Measurements from ENCODE around the gene CXCL13.

GRCh38 chr4:77621254-77621653 is 15.6 kb downstream of the CXCL13 start:
- TF ChIP-seq EZH2 (IDR thresholded peaks at IDR 0.05; ENCODE audit: insufficient read depth, poor library complexity, severe bottlenecking) (peak; percentile 11), EZH2phosphoT487 (IDR thresholded peaks at IDR 0.05; ENCODE audit: insufficient read depth, low read depth) (no peak)
